ENCODE data around the gene NPRL2. TPM values are rescaled to one million over a fixed set of nuclear protein-coding genes. Genes with fewer than 3 reads are reported as not detected.

NPRL2 gene
- total RNA-seq, 3 donors from 2014 or later (not counting 1 experiment from before 2014, with no cell fraction given) = 78.9 to 87.6 (median 80.9) TPM

- Mint-ChIP-seq H3K27me3 (ENCODE audit: low read depth in 2 of 2) (no peaks in the 10 kb centered on the region), H3K27ac (peak overlapping the region; percentile 85 to 96), H3K4me3 (peak overlapping the region; percentile 96), H3K4me1 (peaks cover 30 to 49% of the 10 kb centered on the region in 2 donors), H3K36me3 (no peaks in the 10 kb centered on the region), H3K9me3 (no peaks in the 10 kb centered on the region)
- Histone ChIP-seq H3K27ac (ENCODE audit: low read length) (peak overlapping the region; percentile 70), H3K4me3 (ENCODE audit: low read length) (peak overlapping the region; percentile 76), H3K36me3 (ENCODE audit: control insufficient read depth, insufficient read depth, low read length) (peaks cover 42% of the 10 kb centered on the region), H3K9me3 (ENCODE audit: control insufficient read depth, insufficient read depth, low read length) (no peaks in the 10 kb centered on the region), H3K4me1 (ENCODE audit: control insufficient read depth, insufficient read depth, low read length) (peaks cover 44% of the 10 kb centered on the region), H3K27me3 (ENCODE audit: control insufficient read depth, insufficient read depth, low read length) (no peaks in the 10 kb centered on the region)
- intact Hi-C loops (cut with micrococcal nuclease) = loop anchor here (2.0 to 10.0 kb wide), 3 partner anchors 20 to 1026 kb away; partner anchors contain the start of genes IFRD2 and MANF
- 68% methylated on average over 23 of the region's 24 CpGs for WGBS (ENCODE audit: insufficient coverage)
- DNase-seq = no peak
- no peak for TF ChIP-seq CTCF (IDR thresholded peaks at IDR 0.05)
- ATAC-seq = no peak
These were observed 7.9 kb upstream of the NPRL2 start for GRCh38 chr3:50358355-50358910.

- Histone ChIP-seq H3K27me3 (ENCODE audit: control insufficient read depth, insufficient read depth, low read length) (no peaks in the 10 kb centered on the region), H3K27ac (ENCODE audit: low read length) (no peak overlapping the region), H3K36me3 (ENCODE audit: control insufficient read depth, insufficient read depth, low read length) (peaks cover 51% of the 10 kb centered on the region), H3K9me3 (ENCODE audit: control insufficient read depth, insufficient read depth, low read length) (no peaks in the 10 kb centered on the region), H3K4me1 (ENCODE audit: control insufficient read depth, insufficient read depth, low read length) (peaks cover 44% of the 10 kb centered on the region), H3K4me3 (ENCODE audit: low read length) (no peak overlapping the region)
- Mint-ChIP-seq H3K36me3 (no peaks in the 10 kb centered on the region), H3K27ac (peak overlapping the region; percentile 60 to 85), H3K4me3 (peak overlapping the region; percentile 96), H3K27me3 (ENCODE audit: low read depth in 2 of 2) (no peaks in the 10 kb centered on the region), H3K4me1 (peaks cover 30 to 54% of the 10 kb centered on the region in 2 donors), H3K9me3 (no peaks in the 10 kb centered on the region)
- TF ChIP-seq CTCF (IDR thresholded peaks at IDR 0.05) = no peak
- DNase-seq (no peak), ATAC-seq (no peak)
- 94% methylated on average over 1 of the region's 1 CpG for WGBS (ENCODE audit: insufficient coverage)
- intact Hi-C loops (cut with micrococcal nuclease) = loop anchor here (10.0 kb wide), 1 partner anchor 1027 kb away; the partner anchor contains the start of gene MANF
These were observed 6.9 kb upstream of the NPRL2 start for GRCh38 chr3:50357481-50357880.

- H3K4me3 Mint-ChIP-seq = peak overlapping the region; percentile 96
- H3K4me1 Mint-ChIP-seq = peaks cover 31 to 54% of the 10 kb centered on the region in 2 donors
- H3K27me3 Mint-ChIP-seq (ENCODE audit: low read depth in 2 of 2) = no peaks in the 10 kb centered on the region
- H3K9me3 Mint-ChIP-seq = no peaks in the 10 kb centered on the region
- Histone ChIP-seq H3K27ac (ENCODE audit: low read length) (no peak overlapping the region), H3K4me1 (ENCODE audit: control insufficient read depth, insufficient read depth, low read length) (peaks cover 49% of the 10 kb centered on the region), H3K9me3 (ENCODE audit: control insufficient read depth, insufficient read depth, low read length) (no peaks in the 10 kb centered on the region), H3K36me3 (ENCODE audit: control insufficient read depth, insufficient read depth, low read length) (peaks cover 55% of the 10 kb centered on the region), H3K4me3 (ENCODE audit: low read length) (no peak overlapping the region), H3K27me3 (ENCODE audit: control insufficient read depth, insufficient read depth, low read length) (no peaks in the 10 kb centered on the region)
- 80% methylated on average over 5 of the region's 5 CpGs for WGBS (ENCODE audit: insufficient coverage)
- TF ChIP-seq CTCF (IDR thresholded peaks at IDR 0.05) = no peak
- peak overlapping the region; percentile 60 to 85 for H3K27ac Mint-ChIP-seq
- DNase-seq (no peak), ATAC-seq (no peak)
- H3K36me3 Mint-ChIP-seq = no peaks in the 10 kb centered on the region
- intact Hi-C loops (cut with micrococcal nuclease) = loop anchor here (10.0 kb wide), 1 partner anchor 1028 kb away; the partner anchor contains the start of gene MANF
These were observed 6.0 kb upstream of the NPRL2 start for GRCh38 chr3:50356553-50356952.

Data from natural killer cell (primary cell).